ENCODE results near the gene CYP2C19. TPM values are rescaled to one million over a fixed set of nuclear protein-coding genes. Genes with fewer than 3 reads are reported as not detected.
"Not testable (repeated sequence)": the region's sequence is repeated elsewhere in the genome, so short reads cannot be mapped to it uniquely, and the experiment has no call there.

Gene CYP2C19
- polyA plus RNA-seq, 1 donor (not counting 4 experiments of a cell fraction or from before 2014, with no cell fraction given), result not detected

DNA sequence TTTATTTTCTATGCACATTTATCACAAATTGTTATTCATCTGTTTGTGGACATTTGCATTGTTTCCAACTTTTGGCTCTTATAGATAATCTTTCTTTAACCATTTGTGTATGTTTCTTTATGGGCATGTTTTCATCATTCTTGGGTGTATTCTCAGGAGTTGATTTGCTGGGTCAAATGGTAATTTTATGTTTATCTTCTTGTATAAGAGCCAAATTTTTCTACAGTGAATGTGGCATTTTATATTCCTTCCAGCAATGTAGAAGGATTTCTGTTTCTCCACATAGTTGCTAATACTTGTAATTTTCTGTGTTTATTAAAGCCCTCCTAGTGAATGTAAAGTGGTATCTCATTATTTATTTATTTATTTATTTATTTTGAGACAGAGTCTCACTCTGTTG lies 21.8 kb downstream of the CYP2C19 start:
- H3K36me3 ChIP-seq (ENCODE audit: control insufficient read depth in 2 of 2, extremely low read depth in 1 of 2, insufficient read depth in 2 of 2, low read length in 2 of 2), result no peaks in the 10 kb centered on the region
- H3K79me2 ChIP-seq (ENCODE audit: control insufficient read depth, insufficient read depth, low read length), result no peaks in the 10 kb centered on the region
- no peak for TF ChIP-seq EZH2 (IDR thresholded peaks at IDR 0.05; ENCODE audit: low read length)
- TF ChIP-seq, protein P1, sequence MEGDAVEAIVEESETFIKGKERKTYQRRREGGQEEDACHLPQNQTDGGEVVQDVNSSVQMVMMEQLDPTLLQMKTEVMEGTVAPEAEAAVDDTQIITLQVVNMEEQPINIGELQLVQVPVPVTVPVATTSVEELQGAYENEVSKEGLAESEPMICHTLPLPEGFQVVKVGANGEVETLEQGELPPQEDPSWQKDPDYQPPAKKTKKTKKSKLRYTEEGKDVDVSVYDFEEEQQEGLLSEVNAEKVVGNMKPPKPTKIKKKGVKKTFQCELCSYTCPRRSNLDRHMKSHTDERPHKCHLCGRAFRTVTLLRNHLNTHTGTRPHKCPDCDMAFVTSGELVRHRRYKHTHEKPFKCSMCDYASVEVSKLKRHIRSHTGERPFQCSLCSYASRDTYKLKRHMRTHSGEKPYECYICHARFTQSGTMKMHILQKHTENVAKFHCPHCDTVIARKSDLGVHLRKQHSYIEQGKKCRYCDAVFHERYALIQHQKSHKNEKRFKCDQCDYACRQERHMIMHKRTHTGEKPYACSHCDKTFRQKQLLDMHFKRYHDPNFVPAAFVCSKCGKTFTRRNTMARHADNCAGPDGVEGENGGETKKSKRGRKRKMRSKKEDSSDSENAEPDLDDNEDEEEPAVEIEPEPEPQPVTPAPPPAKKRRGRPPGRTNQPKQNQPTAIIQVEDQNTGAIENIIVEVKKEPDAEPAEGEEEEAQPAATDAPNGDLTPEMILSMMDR (optimal IDR thresholded peaks at IDR 0.05 in 1 of 3, IDR thresholded peaks at IDR 0.05 in 1 of 3, conservative IDR thresholded peaks at IDR 0.05 in 1 of 3; ENCODE audit: extremely low read depth in 1 of 3, insufficient read depth in 2 of 3, low read length in 3 of 3), result no peak
- no peak overlapping the region for H3K4me3 ChIP-seq (ENCODE audit: control insufficient read depth in 2 of 3, extremely low read depth in 1 of 3, insufficient read depth in 2 of 3, low read depth in 1 of 3, low read length in 3 of 3)
- H3K9me3 ChIP-seq (ENCODE audit: control insufficient read depth, low read depth, low read length), result no peaks in the 10 kb centered on the region
- no peaks in the 10 kb centered on the region for H3K4me1 ChIP-seq (ENCODE audit: control insufficient read depth, extremely low read depth, insufficient read depth, low read length)
- no peak overlapping the region for H2AFZ ChIP-seq (ENCODE audit: control insufficient read depth, low read length)
- dilution Hi-C loops (cut with MboI; ENCODE audit: extremely low pct_ligation_motif_present, low sequenced_read_pairs), result no loop called here
- H3K4me2 ChIP-seq (ENCODE audit: control insufficient read depth, extremely low read depth, insufficient read depth, low read depth, low read length), result no peak overlapping the region
- FAIRE-seq (no peak), DNase-seq (ENCODE audit: low read depth, low spot score) (no peak)
- H4K20me1 ChIP-seq (ENCODE audit: control insufficient read depth, extremely low read depth, insufficient read depth, low read length), result no peaks in the 10 kb centered on the region
- no peaks in the 10 kb centered on the region for H3K9me1 ChIP-seq (ENCODE audit: control insufficient read depth, extremely low read depth, insufficient read depth, low read length)
- H3K27ac ChIP-seq (ENCODE audit: control insufficient read depth, insufficient read depth, low read length), result no peak overlapping the region
- no peaks in the 10 kb centered on the region for H3K27me3 ChIP-seq (ENCODE audit: control insufficient read depth, extremely low read depth, insufficient read depth, low read length)
- no peak overlapping the region for H3K9ac ChIP-seq (ENCODE audit: control insufficient read depth, extremely low read depth, insufficient read depth, low read length)

DNA sequence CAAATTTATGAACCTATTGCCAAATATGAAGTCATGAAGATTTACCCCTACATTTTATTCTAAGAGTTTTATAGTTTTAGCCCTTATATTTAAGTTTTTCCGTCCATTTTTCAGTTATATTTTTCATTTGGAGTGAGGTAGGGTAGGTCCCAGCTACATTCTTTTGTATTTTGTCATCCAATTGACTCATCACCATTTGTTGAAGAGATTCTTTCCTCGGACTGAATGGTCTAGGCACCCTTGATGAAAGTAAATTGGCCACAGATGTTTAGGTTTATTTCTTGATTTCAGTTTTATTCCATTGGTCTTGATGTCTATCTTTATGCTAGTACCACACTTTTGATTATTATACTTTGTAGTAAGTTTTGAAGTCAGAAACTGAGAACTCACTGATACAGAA lies 22.7 kb downstream of the CYP2C19 start:
- no peaks in the 10 kb centered on the region for H3K79me2 ChIP-seq (ENCODE audit: control insufficient read depth, insufficient read depth, low read length)
- H3K9ac ChIP-seq (ENCODE audit: control insufficient read depth, extremely low read depth, insufficient read depth, low read length), result no peak overlapping the region
- H3K4me3 ChIP-seq (ENCODE audit: control insufficient read depth in 2 of 3, extremely low read depth in 1 of 3, insufficient read depth in 2 of 3, low read depth in 1 of 3, low read length in 3 of 3), result no peak overlapping the region
- FAIRE-seq, result no peak
- no peaks in the 10 kb centered on the region for H3K9me1 ChIP-seq (ENCODE audit: control insufficient read depth, extremely low read depth, insufficient read depth, low read length)
- H3K27me3 ChIP-seq (ENCODE audit: control insufficient read depth, extremely low read depth, insufficient read depth, low read length), result no peaks in the 10 kb centered on the region
- H2AFZ ChIP-seq (ENCODE audit: control insufficient read depth, low read length), result no peak overlapping the region
- no peak overlapping the region for H3K27ac ChIP-seq (ENCODE audit: control insufficient read depth, insufficient read depth, low read length)
- dilution Hi-C loops (cut with MboI; ENCODE audit: extremely low pct_ligation_motif_present, low sequenced_read_pairs), result no loop called here
- H3K36me3 ChIP-seq (ENCODE audit: control insufficient read depth in 2 of 2, extremely low read depth in 1 of 2, insufficient read depth in 2 of 2, low read length in 2 of 2), result no peaks in the 10 kb centered on the region
- no peak for TF ChIP-seq EZH2 (IDR thresholded peaks at IDR 0.05; ENCODE audit: low read length)
- TF ChIP-seq, protein P1 (optimal IDR thresholded peaks at IDR 0.05 in 1 of 3, IDR thresholded peaks at IDR 0.05 in 1 of 3, conservative IDR thresholded peaks at IDR 0.05 in 1 of 3; ENCODE audit: extremely low read depth in 1 of 3, insufficient read depth in 2 of 3, low read length in 3 of 3), result no peak
- no peak for DNase-seq (ENCODE audit: low read depth, low spot score)
- H3K9me3 ChIP-seq (ENCODE audit: control insufficient read depth, low read depth, low read length), result no peaks in the 10 kb centered on the region
- H3K4me2 ChIP-seq (ENCODE audit: control insufficient read depth, extremely low read depth, insufficient read depth, low read depth, low read length), result no peak overlapping the region
- no peaks in the 10 kb centered on the region for H4K20me1 ChIP-seq (ENCODE audit: control insufficient read depth, extremely low read depth, insufficient read depth, low read length)
- no peaks in the 10 kb centered on the region for H3K4me1 ChIP-seq (ENCODE audit: control insufficient read depth, extremely low read depth, insufficient read depth, low read length)

DNA sequence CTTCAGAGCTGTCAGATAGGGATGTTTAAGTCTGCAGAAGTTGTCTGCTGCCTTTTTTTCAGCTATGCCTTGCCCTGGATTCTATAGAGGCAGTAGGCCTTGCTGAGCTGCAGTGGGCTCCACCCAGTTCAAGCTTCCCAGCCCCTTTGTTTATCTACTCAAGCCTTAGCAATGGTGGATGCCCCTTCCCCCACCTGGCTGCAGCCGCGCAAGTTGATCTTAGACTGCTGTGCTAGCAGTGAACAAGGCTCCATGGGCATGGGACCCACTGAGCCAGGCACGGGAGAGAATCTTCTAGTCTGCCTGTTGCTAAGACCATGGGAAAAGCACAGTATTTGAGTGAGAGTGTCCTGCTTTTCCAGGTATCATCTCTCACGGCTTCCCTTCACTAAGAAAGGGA lies 38.1 kb downstream of the CYP2C19 start:
- H4K20me1 ChIP-seq (ENCODE audit: control insufficient read depth, extremely low read depth, insufficient read depth, low read length); dilution Hi-C loops (cut with MboI; ENCODE audit: extremely low pct_ligation_motif_present, low sequenced_read_pairs); DNase-seq (ENCODE audit: low read depth, low spot score); H3K36me3 ChIP-seq (ENCODE audit: control insufficient read depth in 2 of 2, extremely low read depth in 1 of 2, insufficient read depth in 2 of 2, low read length in 2 of 2); H3K4me1 ChIP-seq (ENCODE audit: control insufficient read depth, extremely low read depth, insufficient read depth, low read length); H3K27me3 ChIP-seq (ENCODE audit: control insufficient read depth, extremely low read depth, insufficient read depth, low read length); H3K9me3 ChIP-seq (ENCODE audit: control insufficient read depth, low read depth, low read length); H3K9me1 ChIP-seq (ENCODE audit: control insufficient read depth, extremely low read depth, insufficient read depth, low read length); H3K9ac ChIP-seq (ENCODE audit: control insufficient read depth, extremely low read depth, insufficient read depth, low read length); H3K4me2 ChIP-seq (ENCODE audit: control insufficient read depth, extremely low read depth, insufficient read depth, low read depth, low read length); H2AFZ ChIP-seq (ENCODE audit: control insufficient read depth, low read length); H3K79me2 ChIP-seq (ENCODE audit: control insufficient read depth, insufficient read depth, low read length); H3K27ac ChIP-seq (ENCODE audit: control insufficient read depth, insufficient read depth, low read length); H3K4me3 ChIP-seq (ENCODE audit: control insufficient read depth in 2 of 3, extremely low read depth in 1 of 3, insufficient read depth in 2 of 3, low read depth in 1 of 3, low read length in 3 of 3); FAIRE-seq: not testable (repeated sequence)

Measured in keratinocyte (primary cell).